HL-60/S4 treated with phorbol 12-myristate 13-acetate at 8.2 ng/mL for 4 days and 3 days (cell line): Measurements from ENCODE around the gene MAMDC2.

Source experiments
- in situ Hi-C: fragments of 300-500 bp; cut with MboI; formaldehyde crosslinking; loops from 2 replicates; pipeline ENCODE4 v1.15.0; 2022; ENCODE audit warnings: low sequenced_read_pairs

The MAMDC2 gene

DNA sequence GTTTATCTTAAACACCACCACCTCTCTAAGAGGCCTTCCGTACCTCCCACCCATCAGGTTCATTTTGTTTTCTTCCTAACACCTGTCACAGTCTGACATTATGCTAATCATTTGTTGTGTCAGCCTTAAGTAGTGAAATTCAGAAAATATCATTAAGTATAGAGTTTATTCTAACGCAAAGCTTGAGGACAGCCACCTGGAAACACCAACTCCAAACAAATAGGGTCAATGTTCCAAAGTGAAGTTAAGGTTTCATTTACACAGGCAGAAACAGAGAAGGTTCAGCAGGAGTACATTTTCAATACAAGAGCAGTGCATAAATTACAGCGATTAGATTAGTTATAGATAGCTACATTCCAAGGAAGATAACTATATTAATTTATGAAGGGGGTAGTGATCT, 213.9 kb downstream of the MAMDC2 start:
- in situ Hi-C loops, result no loop called here

GRCh38 chr9:70257991-70258691, 214.5 kb downstream of the MAMDC2 start:
- in situ Hi-C loops, result no loop called here

DNA sequence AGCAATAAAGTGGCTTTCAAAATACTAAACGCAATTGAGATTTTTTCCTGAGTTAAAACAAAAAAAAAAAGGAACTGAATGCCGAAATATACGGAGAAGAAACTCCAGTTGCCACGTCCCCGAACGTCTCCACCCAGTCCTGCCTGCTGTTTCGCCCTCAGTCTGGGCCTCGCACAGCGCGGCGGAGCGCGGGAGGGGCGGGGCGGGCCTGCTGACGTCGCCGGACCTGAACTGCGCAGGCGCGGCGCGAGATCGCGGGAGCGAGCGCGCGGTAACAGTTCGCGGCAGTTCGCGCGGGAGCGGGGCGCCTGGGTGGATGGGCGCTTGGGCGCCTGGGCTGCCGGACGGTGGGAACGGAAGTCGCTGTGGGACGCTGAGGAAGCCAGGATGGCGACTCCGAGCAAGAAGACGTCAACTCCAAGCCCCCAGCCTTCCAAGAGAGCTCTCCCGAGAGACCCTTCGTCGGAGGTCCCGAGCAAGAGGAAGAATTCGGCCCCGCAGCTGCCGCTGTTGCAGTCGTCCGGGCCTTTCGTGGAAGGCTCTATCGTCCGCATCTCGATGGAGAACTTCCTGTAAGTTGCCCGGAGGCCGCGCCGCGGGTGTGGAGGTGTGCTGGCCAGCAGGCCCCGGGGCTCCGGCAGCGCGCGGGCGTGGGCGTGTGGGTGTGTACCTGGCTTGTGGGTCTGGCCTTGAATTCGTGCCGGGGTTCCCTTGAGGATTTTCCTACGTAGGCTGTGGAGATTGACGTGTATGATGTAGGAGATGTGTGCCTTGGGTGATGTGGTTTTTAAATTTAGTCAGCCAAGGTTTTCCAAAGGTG, 215.3 kb downstream of the MAMDC2 start, which contains the start of gene SMC5:
Gene SMC5, plus strand, starts transcription at position 287 of the 820 bp plus-strand sequence. Its CDS starts 101 bp downstream, at position 388.
- in situ Hi-C loops, result no loop called here

DNA sequence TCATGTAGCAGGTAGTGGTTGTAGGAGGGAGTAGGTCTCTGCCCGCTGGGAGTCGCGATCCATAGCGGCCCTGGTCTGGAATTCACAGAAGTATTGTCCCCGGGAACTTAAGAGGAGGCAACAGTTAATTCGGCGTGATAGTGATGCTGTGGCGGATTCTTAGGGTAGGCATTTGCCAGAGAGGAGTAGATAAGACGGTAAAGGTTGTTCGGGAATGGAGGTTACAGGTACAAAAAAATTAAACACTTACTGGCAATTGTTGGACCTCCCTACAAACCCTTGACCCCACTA, 215.8 kb downstream of the MAMDC2 start:
- in situ Hi-C loops, result no loop called here

DNA sequence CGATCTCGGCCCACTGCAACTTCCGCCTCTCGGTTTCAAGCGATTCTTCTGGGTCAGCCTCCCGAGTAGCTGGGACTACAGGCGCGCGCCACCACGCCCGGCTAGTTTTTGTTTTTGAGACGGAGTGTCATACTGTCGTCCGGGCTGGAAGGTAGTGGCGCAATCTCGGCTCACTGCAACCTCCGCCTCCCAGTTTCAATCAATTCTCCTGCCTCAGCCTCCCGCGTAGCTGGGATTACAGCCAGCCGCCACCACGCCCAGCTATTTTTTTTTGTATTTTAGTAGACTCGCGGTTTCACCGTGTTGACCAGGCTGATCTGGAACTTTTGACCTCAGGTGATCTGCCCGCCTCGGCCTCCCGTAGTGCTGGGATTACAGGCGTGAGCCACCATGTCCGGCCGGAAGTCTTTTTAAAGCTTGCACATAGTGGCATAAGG, 216.4 kb downstream of the MAMDC2 start:
- in situ Hi-C loops, result no loop called here

- in situ Hi-C loops, result no loop called here
Observed at GRCh38 chr9:70260606-70261005, 217.0 kb downstream of the MAMDC2 start.

GRCh38 chr9:70261131-70261870, 217.7 kb downstream of the MAMDC2 start:
- in situ Hi-C loops, result no loop called here

DNA sequence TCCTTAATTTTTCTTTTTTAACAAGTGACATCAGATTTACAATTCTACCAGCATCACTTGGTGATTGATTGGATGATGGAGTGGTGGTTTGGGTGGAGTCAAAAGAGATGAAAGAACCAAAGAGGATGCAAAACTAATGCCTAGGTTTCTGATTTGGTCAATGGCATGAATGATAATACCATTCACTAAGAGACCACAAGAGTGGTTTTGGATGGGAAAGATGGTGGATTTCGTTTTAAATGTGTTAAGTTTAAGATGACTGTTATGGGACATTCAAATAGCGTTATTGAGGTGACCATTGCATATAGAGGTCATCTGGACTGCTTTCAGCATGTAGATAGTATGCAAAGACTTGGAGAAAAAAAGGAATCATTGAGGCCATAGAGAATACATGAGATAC, 218.7 kb downstream of the MAMDC2 start:
- in situ Hi-C loops, result no loop called here

GRCh38 chr9:70262948-70263347, 219.3 kb downstream of the MAMDC2 start:
- in situ Hi-C loops, result no loop called here

DNA sequence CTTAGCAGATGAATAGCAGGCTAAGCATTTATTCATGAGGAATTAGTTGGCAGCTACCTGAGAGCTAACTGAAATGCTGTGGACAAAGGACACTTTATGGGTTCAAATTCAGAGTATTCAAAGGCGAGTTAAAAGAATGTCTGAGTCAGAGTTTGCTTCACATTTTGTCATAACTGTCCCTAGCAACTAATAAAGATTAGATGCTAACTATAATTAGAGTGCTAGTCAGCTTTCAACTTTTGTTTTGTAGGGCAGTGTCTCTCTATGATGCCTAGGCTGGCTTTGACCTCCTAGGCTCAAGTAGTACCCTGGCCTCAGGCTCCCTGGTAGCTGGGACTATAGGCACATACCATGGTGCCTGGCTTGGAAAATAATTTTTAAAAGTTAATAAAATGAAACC, 219.8 kb downstream of the MAMDC2 start:
- in situ Hi-C loops, result no loop called here
